Measurements from ENCODE around the gene BMP10.

The BMP10 gene

GRCh38 chr2:68906716-68907115 lies 35.5 kb upstream of the BMP10 start:
- Histone ChIP-seq H4K20me1 (ENCODE audit: insufficient read depth, low read length) (no peaks in the 10 kb centered on the region), H3K79me2 (ENCODE audit: insufficient read depth, low read length) (no peaks in the 10 kb centered on the region), H3K4me2 (ENCODE audit: low read length) (no peak overlapping the region), H2AFZ (ENCODE audit: low read length) (peak overlapping the region; percentile 97; the same call in 1 of the 2 replicates), H3K9me2 (ENCODE audit: low read depth, low read length) (no peaks in the 10 kb centered on the region), H3F3A (ENCODE audit: insufficient read depth, low read length) (no peaks in the 10 kb centered on the region), H3K4me3 (ENCODE audit: low read depth, low read length, poor library complexity, severe bottlenecking) (no peak overlapping the region), H3K9me3 (ENCODE audit: low read length) (peaks cover 9% of the 10 kb centered on the region; the same call in 1 of the 2 replicates), H3K27me3 (ENCODE audit: insufficient read depth, low read length) (no peaks in the 10 kb centered on the region), H3K4me1 (ENCODE audit: insufficient read depth, low read length, severe bottlenecking) (peaks cover 32% of the 10 kb centered on the region), H3K36me3 (ENCODE audit: insufficient read depth, low read length) (no peaks in the 10 kb centered on the region), H3K27ac (ENCODE audit: low read depth, low read length, poor library complexity, severe bottlenecking) (peak overlapping the region; percentile 97), H3K9ac (ENCODE audit: low read length) (no peak overlapping the region; the same call in 1 of the 2 replicates)
- TF ChIP-seq CTCF (IDR thresholded peaks at IDR 0.05; ENCODE audit: low read length) = no peak
- TF ChIP-seq EZH2 (IDR thresholded peaks at IDR 0.05; ENCODE audit: borderline replicate concordance, low read length) = no peak

- no peak overlapping the region for H3K4me3 ChIP-seq (ENCODE audit: low read depth, low read length, poor library complexity, severe bottlenecking)
- H3K9me3 ChIP-seq (ENCODE audit: low read length) = peaks cover 13% of the 10 kb centered on the region; the same call in 1 of the 2 replicates
- H3K4me2 ChIP-seq (ENCODE audit: low read length) = no peak overlapping the region
- no peak overlapping the region for H3K27ac ChIP-seq (ENCODE audit: low read depth, low read length, poor library complexity, severe bottlenecking)
- H3K4me1 ChIP-seq (ENCODE audit: insufficient read depth, low read length, severe bottlenecking) = peaks cover 32% of the 10 kb centered on the region
- no peaks in the 10 kb centered on the region for H3F3A ChIP-seq (ENCODE audit: insufficient read depth, low read length)
- no peaks in the 10 kb centered on the region for H3K79me2 ChIP-seq (ENCODE audit: insufficient read depth, low read length)
- H4K20me1 ChIP-seq (ENCODE audit: insufficient read depth, low read length) = no peaks in the 10 kb centered on the region
- H3K36me3 ChIP-seq (ENCODE audit: insufficient read depth, low read length) = no peaks in the 10 kb centered on the region
- no peak overlapping the region for H2AFZ ChIP-seq (ENCODE audit: low read length)
- no peak for TF ChIP-seq EZH2 (IDR thresholded peaks at IDR 0.05; ENCODE audit: borderline replicate concordance, low read length)
- no peak for TF ChIP-seq CTCF (IDR thresholded peaks at IDR 0.05; ENCODE audit: low read length)
- no peak overlapping the region for H3K9ac ChIP-seq (ENCODE audit: low read length)
- no peaks in the 10 kb centered on the region for H3K9me2 ChIP-seq (ENCODE audit: low read depth, low read length)
- H3K27me3 ChIP-seq (ENCODE audit: insufficient read depth, low read length) = no peaks in the 10 kb centered on the region
Measured at GRCh38 chr2:68905116-68905515, 33.9 kb upstream of the BMP10 start.

- Histone ChIP-seq H3K9ac (ENCODE audit: low read length) (no peak overlapping the region), H3F3A (ENCODE audit: insufficient read depth, low read length) (no peaks in the 10 kb centered on the region), H3K27ac (ENCODE audit: low read depth, low read length, poor library complexity, severe bottlenecking) (no peak overlapping the region), H3K4me1 (ENCODE audit: insufficient read depth, low read length, severe bottlenecking) (peaks cover 3% of the 10 kb centered on the region), H3K79me2 (ENCODE audit: insufficient read depth, low read length) (no peaks in the 10 kb centered on the region), H3K9me3 (ENCODE audit: low read length) (peaks cover 13% of the 10 kb centered on the region; the same call in 1 of the 2 replicates), H3K36me3 (ENCODE audit: insufficient read depth, low read length) (no peaks in the 10 kb centered on the region; the same call in 1 of the 2 replicates), H3K4me3 (ENCODE audit: low read depth, low read length, poor library complexity, severe bottlenecking) (no peak overlapping the region), H3K27me3 (ENCODE audit: insufficient read depth, low read length) (no peaks in the 10 kb centered on the region), H4K20me1 (ENCODE audit: insufficient read depth, low read length) (no peaks in the 10 kb centered on the region), H3K9me2 (ENCODE audit: low read depth, low read length) (no peaks in the 10 kb centered on the region), H2AFZ (ENCODE audit: low read length) (no peak overlapping the region), H3K4me2 (ENCODE audit: low read length) (no peak overlapping the region)
- TF ChIP-seq EZH2 (IDR thresholded peaks at IDR 0.05; ENCODE audit: borderline replicate concordance, low read length) (no peak), CTCF (IDR thresholded peaks at IDR 0.05; ENCODE audit: low read length) (no peak)
Measured at GRCh38 chr2:68901561-68901960, 30.4 kb upstream of the BMP10 start.
